K562 (cell line): ENCODE measurements around the gene SVOP. TPM values are rescaled to one million over a fixed set of nuclear protein-coding genes. Genes with fewer than 3 reads are reported as not detected.

Source experiments
- ATAC-seq: fragments of 200-7000 bp; cut with Tn5 transposase; 3 replicates; pipeline ENCODE4 v1.9.1; 2020; ENCODE audit warnings: moderate library complexity
- BruUV-seq: library from RNA; stranded (reverse); fragments of 400-500 nt; replicated peaks from 2 replicates; lab custom pipeline; 2021; lab: Mats Ljungman, UMichigan
- CTCF ChIA-PET: fragments of 300-600 bp; formaldehyde crosslinking; extraction: SDS; loops from one replicate; lab custom pipeline; 2021; ENCODE audit warnings: low intra/inter-chr PET ratio; lab: Yijun Ruan, JAX
- POLR2A ChIA-PET: fragments of 300-600, 350-650 bp; sonication (Branson Sonifier 250); formaldehyde crosslinking; extraction: SDS; loops from one replicate; lab custom pipeline; 2021; ENCODE audit warnings: antibody characterized with exemption, inconsistent platforms; lab: Yijun Ruan, JAX
- DNase-seq, 4 experiments: peaks; one replicate each; pipeline versions ENCODE4 v3.0.0 to v3.0.0-alpha.2; 2011 to 2018; ENCODE audit warnings: low spot score in 3 of 4, mixed read lengths in 3 of 4; ENCODE audit errors: extremely low read depth in 1 of 4
- FAIRE-seq: peaks from 2 replicates; lab custom pipeline; 2011; peaks lifted over from hg19 to GRCh38; lab: Jason Lieb, UNC
- H2AFZ ChIP-seq: 2 replicates; pipeline ENCODE4 v1.6.0; 2011; ENCODE audit warnings: low read depth, low read length, control low read depth, inconsistent platforms
- H3K27ac ChIP-seq: fragments of 200-600 bp; 3 replicates; pipeline ENCODE4 v1.8.0; 2011; ENCODE audit warnings: low read depth, mild to moderate bottlenecking, control low read depth, inconsistent platforms, low read length, moderate library complexity, mixed read lengths; ENCODE audit errors: extremely low read depth
- H3K27me3 ChIP-seq, 2 experiments: fragments of 300-600 bp in 1 of 2; 2 replicates in 1 of 2; 3 replicates in 1 of 2; pipeline versions ENCODE4 v1.6.0 to v1.8.0; 2011; ENCODE audit warnings: inconsistent platforms in 2 of 2, low read length in 2 of 2, mild to moderate bottlenecking in 1 of 2, mixed read lengths in 1 of 2, moderate library complexity in 1 of 2; ENCODE audit not compliant: control insufficient read depth in 2 of 2, insufficient read depth in 2 of 2
- H3K36me3 ChIP-seq: fragments of 300-600 bp; 3 replicates; pipeline ENCODE4 v1.8.0; 2011; ENCODE audit warnings: mild to moderate bottlenecking, low read length, inconsistent platforms; ENCODE audit not compliant: control insufficient read depth, insufficient read depth
- H3K4me1 ChIP-seq, 2 experiments: fragments of 200-600 bp in 1 of 2; replicated peaks in 1 of 2; 2 replicates in 1 of 2; 3 replicates in 1 of 2; pipeline versions ENCODE4 v1.5.1 to v1.8.0; 2011; ENCODE audit warnings: inconsistent platforms in 2 of 2, low read length in 2 of 2, mild to moderate bottlenecking in 1 of 2, mixed read lengths in 1 of 2, moderate library complexity in 1 of 2; ENCODE audit not compliant: control insufficient read depth in 2 of 2, insufficient read depth in 2 of 2
- H3K4me2 ChIP-seq: 2 replicates; pipeline ENCODE4 v1.6.1; 2011; ENCODE audit warnings: low read length, control low read depth, inconsistent platforms, mixed read lengths; ENCODE audit not compliant: insufficient read depth
- H3K4me3 ChIP-seq: fragments of 200-600 bp; sonication (generic), shearing (Covaris generic); 2 replicates; pipeline ENCODE4 v1.5.1; 2016; ENCODE audit warnings: control low read depth, inconsistent platforms
- H3K79me2 ChIP-seq: fragments of 200-600 bp; 3 replicates; pipeline ENCODE4 v1.8.0; 2011; ENCODE audit warnings: low read length, inconsistent platforms; ENCODE audit not compliant: control insufficient read depth, insufficient read depth
- H3K9ac ChIP-seq, 2 experiments: 2 replicates each; pipeline versions ENCODE4 v1.6.0 to v1.6.1; 2011; ENCODE audit warnings: low read depth in 2 of 2, low read length in 2 of 2, control low read depth in 1 of 2, inconsistent platforms in 1 of 2, mild to moderate bottlenecking in 1 of 2, mixed read lengths in 1 of 2; ENCODE audit not compliant: insufficient read depth in 1 of 2
- H3K9me1 ChIP-seq: one replicate; pipeline ENCODE4 v1.6.0; 2011; ENCODE audit warnings: inconsistent platforms, mild to moderate bottlenecking, low read length, moderate library complexity; ENCODE audit not compliant: control insufficient read depth, insufficient read depth
- H3K9me3 ChIP-seq: replicated peaks from 2 replicates; pipeline ENCODE4 v1.5.1; 2011; ENCODE audit warnings: low read depth, low read length, inconsistent platforms; ENCODE audit not compliant: control insufficient read depth, insufficient read depth
- H4K20me1 ChIP-seq: replicated peaks from 2 replicates; pipeline ENCODE4 v1.6.1; 2011; ENCODE audit warnings: low read length, inconsistent platforms, mixed read lengths; ENCODE audit not compliant: control insufficient read depth, insufficient read depth
- EHMT2 ChIP-seq: fragments of 450-650 bp; IDR thresholded peaks from 2 replicates; pipeline ENCODE4 v1.6.1; 2018; ENCODE audit warnings: antibody characterized with exemption
- EP400 ChIP-seq: fragments of 450-650 bp; IDR thresholded peaks from 2 replicates; pipeline ENCODE4 v1.6.1; 2017; ENCODE audit warnings: antibody characterized with exemption, mild to moderate bottlenecking, moderate library complexity
- ESRRB ChIP-seq: fragments of 250-450 bp; sonication (Bioruptor Pico); IDR thresholded peaks from 2 replicates; pipeline ENCODE4 v1.5.0; 2020; ENCODE audit warnings: mild to moderate bottlenecking, moderate library complexity, borderline replicate concordance
- ETV5 ChIP-seq: sonication (generic); formaldehyde crosslinking; IDR thresholded peaks from 2 replicates; pipeline ENCODE4 v1.4.0; 2020; ENCODE audit warnings: low read depth, mild to moderate bottlenecking, missing genetic modification reagents
- FOXK1 ChIP-seq: sonication (generic); formaldehyde crosslinking; IDR thresholded peaks from 2 replicates; pipeline ENCODE4 v1.8.0; 2022; ENCODE audit warnings: missing genetic modification reagents, mild to moderate bottlenecking, borderline replicate concordance
- HEY1 ChIP-seq: fragments of 250-450 bp; sonication (Bioruptor Pico); IDR thresholded peaks from 2 replicates; pipeline ENCODE4 v1.5.0; 2020; ENCODE audit warnings: mild to moderate bottlenecking, moderate library complexity, borderline replicate concordance
- HSF4 ChIP-seq: fragments of 250-450 bp; sonication (Bioruptor Pico); IDR thresholded peaks from 2 replicates; pipeline ENCODE4 v2.1.2; 2022; ENCODE audit warnings: mild to moderate bottlenecking, moderate library complexity, borderline replicate concordance
- SLC30A9 ChIP-seq: fragments of 250-450 bp; sonication (Bioruptor Pico); IDR thresholded peaks from 2 replicates; pipeline ENCODE4 v1.8.0; 2022; ENCODE audit warnings: mild to moderate bottlenecking, moderate library complexity
- TAL1 ChIP-seq: fragments of 450-650 bp; IDR thresholded peaks from 2 replicates; pipeline ENCODE4 v1.6.1; 2016; ENCODE audit warnings: mild to moderate bottlenecking
- ZKSCAN8 ChIP-seq: fragments of 200-800 bp; sonication (Bioruptor generic); IDR thresholded peaks from 2 replicates; pipeline ENCODE4 v1.6.1; 2016; ENCODE audit warnings: missing genetic modification characterization, missing compliant biosample characterization
- ZNF133 ChIP-seq: fragments of 250-450 bp; sonication (Bioruptor Pico); IDR thresholded peaks from 2 replicates; pipeline ENCODE4 v1.4.0; 2020; ENCODE audit warnings: mild to moderate bottlenecking
- ZNF224 ChIP-seq: sonication (generic); formaldehyde crosslinking; IDR thresholded peaks from 2 replicates; pipeline ENCODE4 v1.8.0; 2022; ENCODE audit warnings: mild to moderate bottlenecking, missing genetic modification reagents
- WGBS: fragments of 100-300 bp; shearing (Covaris generic); methylation state at CpG from one replicate; pipeline ENCODE4 v1.1.6; 2016; ENCODE audit warnings: low coverage, mixed read lengths; ENCODE audit not compliant: insufficient coverage; ENCODE audit errors: missing lambda C conversion rate; 5-methylcytosine and 5-hydroxymethylcytosine counted together
- in situ Hi-C: fragments of 300-500 bp; cut with MboI; formaldehyde crosslinking; loops from 4 replicates; pipeline ENCODE4 v1.15.0; 2018; ENCODE audit warnings: inconsistent platforms, mixed read lengths
- intact Hi-C: fragments of 100-400 bp; cut with micrococcal nuclease; formaldehyde crosslinking; loops from 2 replicates; pipeline ENCODE4 v1.14.2; 2022
- polyA plus RNA-seq, 8 experiments: library from polyadenylated mRNA; depleted of rRNA in 4 of 8; stranded (reverse) in 5 of 8; unstranded in 3 of 8; fragments of >200 nt; fragmentation: Nextera tagmentation in 2 of 8; fragmentation: Illumina TruSeq in 1 of 8; extraction: Ambion mirVana in 2 of 8; extraction: Trizol in 1 of 8; gene quantifications; 2 replicates each; pipeline versions ENCODE4 v1.2.1 to v1.2.3, GENCODE V29; 2011 to 2014; ENCODE audit warnings: inconsistent platforms in 1 of 8, missing spikeins in 1 of 8
- total RNA-seq, 7 experiments: library from RNA; depleted of rRNA in 6 of 7; stranded (reverse); fragments of >200 nt in 6 of 7; fragmentation: Illumina TruSeq in 2 of 7; extraction: Trizol in 2 of 7; gene quantifications; 2 replicates each; pipeline versions ENCODE4 v1.2.1 to v1.2.3, GENCODE V29; 2011 to 2021; ENCODE audit warnings: low replicate concordance in 1 of 7
- TF ChIP-seq, protein P1 (sequence below): sonication (generic); formaldehyde crosslinking; IDR thresholded peaks from 2 replicates; pipeline ENCODE4 v1.8.1; 2023; ENCODE audit warnings: mild to moderate bottlenecking, missing genetic modification reagents, moderate library complexity
- TF ChIP-seq, protein P2 (sequence below): fragments of 450-650 bp; IDR thresholded peaks from 2 replicates; pipeline ENCODE4 v1.6.1; 2018; ENCODE audit warnings: mild to moderate bottlenecking, low read depth; ENCODE audit not compliant: partially characterized antibody

Gene SVOP
- total and polyA plus RNA-seq, 9 of the 15 experiments (the other 6 are each of a cell fraction or from before 2014, with no cell fraction given): 0.01 to 0.09 (median 0.06) TPM; not detected in 1

DNA sequence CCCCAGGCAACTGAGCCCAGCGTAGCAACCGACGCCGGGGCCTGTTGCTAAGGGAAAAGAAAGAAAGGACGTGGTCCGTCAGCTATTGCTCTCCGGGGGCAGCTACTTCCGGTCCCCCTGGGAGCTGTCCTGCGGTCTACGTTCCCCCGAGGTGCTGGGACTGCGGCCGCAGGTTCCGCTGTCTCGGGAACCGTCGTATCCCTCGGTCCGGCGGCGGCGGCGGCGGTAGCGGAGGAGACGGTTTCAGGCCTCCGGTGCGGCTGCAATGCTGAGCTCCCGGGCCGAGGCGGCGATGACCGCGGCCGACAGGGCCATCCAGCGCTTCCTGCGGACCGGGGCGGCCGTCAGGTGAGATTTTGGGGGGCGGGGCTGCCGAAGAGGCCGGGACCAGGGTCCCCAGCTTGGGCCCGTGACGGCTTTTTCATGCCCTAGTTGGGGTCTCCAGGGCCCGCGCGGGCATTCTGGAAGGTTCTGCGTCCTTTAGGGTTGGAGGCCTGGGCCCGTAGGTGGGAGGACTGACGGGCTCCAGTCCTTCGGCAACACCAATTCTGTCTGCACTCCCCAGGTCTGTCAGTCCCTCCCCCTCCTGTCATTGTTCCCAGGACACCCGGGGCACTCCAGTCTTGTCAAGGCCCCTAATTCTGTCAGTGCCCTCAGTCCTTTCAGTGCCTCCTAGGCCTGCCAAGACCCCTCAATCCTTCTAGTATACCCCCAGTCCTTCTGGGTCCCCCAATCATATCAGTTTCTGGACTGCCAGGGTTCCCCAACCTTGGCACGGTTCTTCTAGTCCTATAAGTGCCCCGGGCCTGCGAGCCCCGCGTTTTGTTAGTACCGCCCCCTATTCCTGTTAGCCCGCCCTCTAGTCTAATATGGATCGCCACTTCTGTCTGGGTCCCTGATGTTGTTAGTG, 31.8 kb upstream of the SVOP start, which contains the start of gene USP30:
USP30 (plus strand) TSS at position 163 of the 910 bp plus-strand sequence; CDS start at position 266, 103 bp downstream.
- ATAC-seq: peak; percentile 91
- Histone ChIP-seq H3K27me3 (no peaks in the 10 kb centered on the region), H4K20me1 (no peaks in the 10 kb centered on the region), H3K4me2 (peak within 1 kb of the TSS; percentile 89), H3K27ac (peak within 1 kb of the TSS; percentile 63), H3K9me3 (no peaks in the 10 kb centered on the region), H3K9me1 (no peaks in the 10 kb centered on the region), H3K9ac (peak within 1 kb of the TSS; percentile 85 to 92), H3K4me3 (peak within 1 kb of the TSS; percentile 94), H3K79me2 (peaks cover 11% of the 10 kb centered on the region; the same call in 1 of the 3 replicates), H3K36me3 (0 out of 3 replicates have a peak, but pooled peaks cover 2% of the 10 kb centered on the region), H2AFZ (peak within 1 kb of the TSS; percentile 95), H3K4me1 (peaks cover 0 to 2% of the 10 kb centered on the region in 2 experiments; a peak in 2 of 5 replicates)
- ChIA-PET CTCF (no interaction called here), POLR2A (interaction anchor here (0.7 to 1.2 kb wide), 5 partner anchors 13 to 1042 kb away, joined by 3 to 4 read pairs (median 3); no protein-coding TSS in a partner anchor)
- FAIRE-seq: peak; percentile 73
- 0% methylated on average over 47 of the region's 61 CpGs for WGBS
- intact Hi-C loops: no loop called here
- in situ Hi-C loops: no loop called here
- TSS peak; percentile 59 for BruUV-seq
- DNase-seq: peak; percentile 90 to 92 (median 91)
- TF ChIP-seq TAL1 (no peak), EHMT2 (peak; percentile 66; the same call in 1 of the 2 replicates), HSF4 (CRISPR knock-in tag) (no peak), SLC30A9 (CRISPR knock-in tag) (no peak), FOXK1 (CRISPR knock-in tag) (no peak), HEY1 (no peak), EP400 (peak; percentile 44; the same call in 1 of the 2 replicates), ESRRB (no peak), ZKSCAN8 (CRISPR knock-in tag) (no peak), ETV5 (no peak; the same call in 1 of the 2 replicates), ZNF133 (CRISPR knock-in tag) (no peak), ZNF224 (CRISPR knock-in tag) (no peak)
- TF ChIP-seq, protein P1, sequence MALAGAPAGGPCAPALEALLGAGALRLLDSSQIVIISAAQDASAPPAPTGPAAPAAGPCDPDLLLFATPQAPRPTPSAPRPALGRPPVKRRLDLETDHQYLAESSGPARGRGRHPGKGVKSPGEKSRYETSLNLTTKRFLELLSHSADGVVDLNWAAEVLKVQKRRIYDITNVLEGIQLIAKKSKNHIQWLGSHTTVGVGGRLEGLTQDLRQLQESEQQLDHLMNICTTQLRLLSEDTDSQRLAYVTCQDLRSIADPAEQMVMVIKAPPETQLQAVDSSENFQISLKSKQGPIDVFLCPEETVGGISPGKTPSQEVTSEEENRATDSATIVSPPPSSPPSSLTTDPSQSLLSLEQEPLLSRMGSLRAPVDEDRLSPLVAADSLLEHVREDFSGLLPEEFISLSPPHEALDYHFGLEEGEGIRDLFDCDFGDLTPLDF (CRISPR knock-in tag): 0 out of 2 replicates have a peak, but pooled peaks have one; percentile 49
- TF ChIP-seq, protein P2, sequence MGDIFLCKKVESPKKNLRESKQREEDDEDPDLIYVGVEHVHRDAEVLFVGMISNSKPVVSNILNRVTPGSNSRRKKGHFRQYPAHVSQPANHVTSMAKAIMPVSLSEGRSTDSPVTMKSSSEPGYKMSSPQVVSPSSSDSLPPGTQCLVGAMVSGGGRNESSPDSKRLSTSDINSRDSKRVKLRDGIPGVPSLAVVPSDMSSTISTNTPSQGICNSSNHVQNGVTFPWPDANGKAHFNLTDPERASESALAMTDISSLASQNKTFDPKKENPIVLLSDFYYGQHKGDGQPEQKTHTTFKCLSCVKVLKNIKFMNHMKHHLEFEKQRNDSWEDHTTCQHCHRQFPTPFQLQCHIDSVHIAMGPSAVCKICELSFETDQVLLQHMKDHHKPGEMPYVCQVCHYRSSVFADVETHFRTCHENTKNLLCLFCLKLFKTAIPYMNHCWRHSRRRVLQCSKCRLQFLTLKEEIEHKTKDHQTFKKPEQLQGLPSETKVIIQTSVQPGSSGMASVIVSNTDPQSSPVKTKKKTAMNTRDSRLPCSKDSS: no peak
